Renal pelvis (tissue), 4 donors: ENCODE data around the gene SOAT2. TPM values are rescaled to one million over a fixed set of nuclear protein-coding genes. Genes with fewer than 3 reads are reported as not detected.

Experiments used
- DNase-seq: peaks from one replicate; pipeline ENCODE4 v3.0.0-alpha.2; 2013
- polyA plus RNA-seq, 3 donors: library from polyadenylated mRNA; unstranded; fragments of 120-200 nt; gene quantifications; one replicate each; pipeline ENCODE4 v1.2.1, GENCODE V29; 2013; ENCODE audit not compliant: insufficient read length in 3 of 3

SOAT2 gene
- polyA plus RNA-seq, 3 donors = 2.4 to 3.0 (median 2.7) TPM

DNA sequence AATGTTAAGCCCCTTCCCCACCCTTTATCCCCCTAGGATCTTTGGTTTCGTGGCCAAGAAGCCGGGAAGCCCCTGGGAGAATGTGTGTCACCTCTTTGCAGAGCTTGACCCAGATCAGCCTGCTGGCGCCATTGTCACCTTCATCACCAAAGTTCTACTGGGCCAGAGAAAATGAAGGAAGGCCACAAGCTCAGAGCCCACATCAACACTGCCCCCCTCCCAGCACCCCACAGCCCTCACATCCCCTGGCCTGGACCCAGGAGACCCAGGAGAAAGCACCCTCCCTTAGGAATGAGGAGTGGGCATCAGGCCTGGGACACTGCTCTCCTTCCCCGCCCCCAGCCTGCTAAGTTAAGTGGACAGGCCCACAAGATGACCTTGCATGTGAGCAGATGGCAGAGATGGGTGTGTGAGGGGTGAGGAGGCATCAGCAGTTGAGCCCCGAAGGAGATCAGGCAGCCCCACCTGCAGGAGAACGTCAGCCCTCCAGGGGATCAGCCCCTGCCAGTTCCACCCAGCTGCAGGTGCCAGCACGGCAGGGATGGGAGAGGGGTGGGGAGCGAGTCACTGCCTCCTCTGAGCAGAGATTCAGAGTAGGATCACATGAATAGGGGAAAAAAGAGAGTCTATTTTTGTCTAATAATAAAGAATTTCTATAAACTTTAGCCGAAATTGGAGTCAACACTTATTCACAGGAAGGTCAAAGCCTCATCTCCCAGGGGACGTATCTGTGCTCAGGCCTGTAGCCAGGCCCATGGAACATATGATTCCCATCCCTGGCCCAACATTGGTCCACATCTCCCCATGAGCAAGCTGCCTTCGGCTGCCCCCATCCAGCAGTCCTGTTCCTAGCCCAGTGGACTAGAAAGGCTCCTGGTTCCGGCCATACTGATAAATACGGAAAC lies 39.3 kb upstream of the SOAT2 start:
- no peak for DNase-seq

- DNase-seq = no peak
Measured at GRCh38 chr12:53064613-53065436, 38.5 kb upstream of the SOAT2 start.

GRCh38 chr12:53065470-53065869 lies 37.8 kb upstream of the SOAT2 start:
- DNase-seq = no peak

GRCh38 chr12:53065975-53066931 lies 37.0 kb upstream of the SOAT2 start:
- DNase-seq = no peak

DNA sequence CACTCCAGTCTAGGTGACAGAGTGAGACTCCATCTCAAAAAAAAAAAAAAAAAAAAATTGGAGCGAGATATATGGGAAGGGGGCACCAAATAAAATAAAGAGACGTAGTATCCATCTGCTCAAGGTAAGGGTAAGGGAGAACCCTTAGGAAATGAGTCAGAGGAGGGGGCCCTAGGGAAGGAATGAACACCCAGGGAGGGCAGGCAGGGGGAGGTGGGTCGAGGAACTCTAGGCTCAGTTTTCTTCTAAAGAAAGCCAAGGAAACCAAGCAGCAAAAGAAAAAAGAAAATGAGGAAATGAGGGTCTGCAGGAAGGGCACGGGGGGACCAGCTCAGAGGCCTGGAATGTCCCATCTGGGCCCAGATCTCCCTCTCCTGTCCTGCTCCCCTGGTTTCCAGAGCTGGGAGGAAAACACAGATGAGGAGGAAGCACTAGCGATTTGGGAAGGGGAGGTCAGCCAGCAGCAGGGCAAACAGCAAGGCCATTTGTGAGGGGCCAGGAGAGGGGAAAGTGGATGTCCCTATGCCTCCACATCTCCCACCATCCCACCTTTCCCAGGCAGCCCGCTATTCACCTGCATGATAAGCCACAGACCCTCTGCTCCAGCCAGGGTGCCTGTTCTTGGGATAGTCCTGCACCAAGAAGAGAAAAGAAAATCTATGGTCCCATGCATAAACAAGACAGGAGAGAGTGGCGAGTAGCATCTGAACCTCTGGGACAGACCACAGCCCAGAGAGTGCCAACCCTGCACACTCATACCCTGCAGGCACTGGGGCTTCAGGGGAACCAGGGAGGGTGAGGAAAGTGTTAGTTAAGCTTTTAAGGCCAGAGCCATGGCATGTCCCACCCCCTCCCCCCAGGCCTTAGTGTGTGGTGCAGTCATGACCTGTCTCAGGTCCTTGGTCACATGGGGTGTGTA lies 36.0 kb upstream of the SOAT2 start:
- DNase-seq = no peak

DNA sequence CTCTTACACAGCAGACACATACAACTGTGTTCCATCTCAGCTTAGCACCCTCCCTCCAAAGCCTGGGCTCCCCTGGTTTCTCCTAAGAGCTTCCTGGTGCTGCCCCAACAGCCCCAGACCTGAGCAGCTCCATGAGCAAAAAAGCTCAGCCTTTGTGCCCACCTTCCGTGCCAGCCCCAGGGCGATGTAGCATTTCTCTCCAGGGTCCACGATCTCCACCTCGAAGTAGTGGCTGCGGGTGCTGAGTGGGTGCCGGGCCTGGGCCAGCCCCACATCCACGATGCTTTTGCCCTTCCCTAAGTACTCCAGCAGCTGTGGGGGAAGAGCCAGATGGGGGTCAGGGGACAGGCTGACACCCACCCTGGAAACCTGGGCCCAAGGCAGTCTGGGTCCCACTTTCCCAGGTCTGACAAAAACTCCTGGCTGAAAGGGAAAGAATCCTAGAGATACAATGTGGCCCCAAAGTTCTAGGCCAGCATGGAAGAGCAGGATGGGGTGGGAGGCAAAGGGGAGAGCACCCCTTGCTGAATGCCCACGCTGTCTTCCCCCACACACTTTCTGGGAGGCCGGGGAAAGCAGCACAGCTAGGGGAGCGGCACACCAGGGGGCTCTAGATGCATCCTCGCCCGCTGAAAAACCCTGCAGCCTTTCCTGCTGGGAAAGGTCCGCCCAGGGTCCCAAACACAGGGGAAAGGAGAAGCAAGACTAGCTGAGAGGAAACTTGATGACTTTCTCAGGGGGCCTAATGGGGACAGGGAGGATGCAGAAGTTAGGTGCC lies 35.1 kb upstream of the SOAT2 start:
- no peak for DNase-seq

GRCh38 chr12:53068811-53069585 lies 34.3 kb upstream of the SOAT2 start:
- no peak for DNase-seq

DNA sequence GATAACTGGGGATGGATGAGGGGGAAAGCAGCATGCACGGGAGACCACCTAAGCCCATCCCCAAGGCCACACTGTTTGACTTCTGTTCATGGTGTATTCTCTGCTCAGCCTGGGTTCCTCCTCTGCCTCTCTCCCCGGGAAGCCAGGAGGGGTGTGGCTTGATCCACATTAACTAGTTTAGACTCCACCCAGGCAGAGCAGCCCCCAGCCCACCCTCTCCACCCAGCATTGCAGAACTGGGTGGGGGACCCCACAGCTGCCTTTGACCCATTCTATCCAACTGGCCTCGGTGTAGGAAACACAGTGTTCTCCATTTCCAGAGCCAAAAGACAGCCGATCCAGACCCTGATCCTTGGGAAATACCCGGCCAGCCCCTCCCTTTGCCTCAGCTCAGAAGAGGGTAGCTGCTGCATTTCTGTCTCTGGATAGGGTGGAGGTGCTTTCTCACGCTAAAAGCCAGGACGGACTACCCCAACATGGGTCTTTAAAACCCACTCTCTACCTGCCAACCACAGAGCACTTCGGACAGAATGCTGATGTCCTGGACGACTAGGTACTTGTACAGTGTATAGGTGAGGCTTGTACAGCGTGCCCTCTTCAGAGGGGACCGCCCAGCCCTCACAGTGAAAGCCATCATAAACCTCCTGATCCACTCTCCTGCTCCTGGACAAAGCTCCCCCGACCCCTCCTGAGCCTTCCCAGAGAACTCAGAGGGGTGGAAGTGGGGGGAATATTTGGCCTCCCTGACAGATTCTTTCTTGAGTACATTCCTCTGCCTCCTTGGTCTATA lies 33.5 kb upstream of the SOAT2 start:
- no peak for DNase-seq

- DNase-seq = no peak
Measured at GRCh38 chr12:53070877-53071492, 32.3 kb upstream of the SOAT2 start.

DNA sequence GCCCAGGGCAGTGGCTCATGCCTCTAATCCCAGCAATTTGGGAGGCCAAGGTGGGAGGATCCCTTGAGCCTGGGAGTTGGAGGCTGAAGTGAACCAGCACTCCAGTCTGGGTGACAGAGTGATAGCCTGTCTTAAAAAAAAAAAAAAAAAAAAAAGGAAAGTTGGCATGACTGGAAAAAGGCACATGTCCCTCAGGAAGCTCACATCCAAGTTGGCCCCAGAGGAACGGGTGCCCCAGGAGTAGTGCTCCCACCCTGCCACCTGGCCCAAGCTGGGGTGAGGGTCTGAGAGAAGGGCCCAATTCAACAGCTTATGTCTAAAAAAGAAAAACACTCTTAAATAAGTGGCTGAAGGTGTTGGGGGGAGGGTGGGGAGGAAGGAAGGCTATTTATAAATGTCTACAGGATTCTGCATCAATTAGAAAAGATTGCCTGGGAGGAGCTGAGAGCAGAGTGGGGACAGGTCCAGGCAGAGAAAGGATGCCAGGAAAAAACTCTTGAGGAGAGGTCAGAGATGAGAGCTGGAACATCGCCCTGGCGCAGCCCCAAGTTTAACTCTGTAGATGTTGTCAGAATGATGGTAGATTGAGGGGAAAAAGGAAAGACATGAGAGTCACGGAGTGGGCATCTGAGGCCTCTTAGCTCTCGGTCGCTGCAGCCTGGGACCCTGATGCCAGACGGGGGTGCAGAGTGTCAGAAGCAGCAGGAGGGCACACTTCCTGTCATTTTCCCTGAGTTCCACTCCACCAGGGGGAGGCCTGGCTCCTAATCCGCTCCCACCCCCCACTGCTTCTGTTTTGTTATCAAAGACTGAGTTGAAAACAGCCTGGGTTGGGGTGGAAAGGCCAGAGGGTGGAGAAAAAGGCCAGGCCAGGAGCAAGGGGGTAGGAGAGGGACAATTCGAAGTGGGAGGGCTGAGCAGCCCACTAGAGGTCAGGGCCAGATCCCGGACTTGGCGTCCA lies 31.4 kb upstream of the SOAT2 start:
- no peak for DNase-seq

- no peak for DNase-seq
Measured at GRCh38 chr12:53073881-53074280, 29.4 kb upstream of the SOAT2 start.

DNA sequence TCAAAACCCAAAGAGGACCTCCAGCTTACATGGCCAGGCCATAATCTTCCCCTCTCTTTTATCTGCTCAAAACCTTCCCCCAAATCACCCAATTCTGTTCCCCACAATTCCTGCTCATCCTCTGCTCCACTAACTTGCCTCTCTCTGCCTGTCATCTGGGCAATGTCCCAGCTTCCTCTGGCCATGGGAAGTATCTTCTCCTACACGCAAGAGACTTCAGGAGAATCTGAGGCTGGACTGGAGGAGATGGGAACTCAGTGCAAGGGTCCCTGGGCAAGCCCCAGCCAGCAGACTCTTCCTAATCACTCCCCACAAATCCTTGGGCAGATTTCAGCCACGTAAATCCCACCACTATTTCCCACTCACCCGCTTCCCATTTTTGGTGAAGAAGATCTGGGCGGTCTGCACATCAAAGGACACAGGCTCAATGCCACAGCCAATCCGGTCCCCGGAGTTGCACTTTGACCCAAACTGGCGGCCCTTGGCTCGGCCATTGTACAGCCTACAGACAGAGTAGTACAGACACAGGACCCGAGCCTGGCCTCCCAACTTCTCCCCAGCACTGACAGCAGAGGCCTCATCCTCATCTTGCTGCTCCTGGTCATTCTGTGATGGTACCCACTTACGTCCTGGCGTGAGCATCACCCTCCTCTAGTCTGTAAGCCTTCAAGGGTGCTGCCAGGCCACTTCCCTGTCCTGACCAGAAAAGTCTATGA lies 28.8 kb upstream of the SOAT2 start:
- no peak for DNase-seq

GRCh38 chr12:53074999-53075370 lies 28.3 kb upstream of the SOAT2 start:
- DNase-seq = no peak

DNA sequence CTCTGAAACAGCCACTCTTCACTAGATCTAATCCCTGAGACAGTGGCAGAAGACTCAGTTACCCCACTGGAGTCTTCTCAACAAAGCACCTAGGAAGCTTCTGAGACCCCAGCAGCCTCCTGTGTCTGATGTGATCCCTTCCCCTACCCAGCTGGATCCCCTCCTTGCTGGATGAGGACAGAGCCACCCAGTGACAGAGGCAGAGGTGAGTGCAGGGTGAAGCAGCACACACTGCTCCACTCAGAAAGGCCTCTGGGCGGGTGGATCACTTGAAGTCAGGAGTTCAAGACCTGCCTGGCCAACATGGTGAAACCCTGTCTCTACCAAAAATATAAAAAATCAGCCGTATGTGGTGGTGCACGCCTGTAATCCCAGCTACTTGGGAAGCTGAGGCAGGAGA lies 26.8 kb upstream of the SOAT2 start:
- no peak for DNase-seq

DNA sequence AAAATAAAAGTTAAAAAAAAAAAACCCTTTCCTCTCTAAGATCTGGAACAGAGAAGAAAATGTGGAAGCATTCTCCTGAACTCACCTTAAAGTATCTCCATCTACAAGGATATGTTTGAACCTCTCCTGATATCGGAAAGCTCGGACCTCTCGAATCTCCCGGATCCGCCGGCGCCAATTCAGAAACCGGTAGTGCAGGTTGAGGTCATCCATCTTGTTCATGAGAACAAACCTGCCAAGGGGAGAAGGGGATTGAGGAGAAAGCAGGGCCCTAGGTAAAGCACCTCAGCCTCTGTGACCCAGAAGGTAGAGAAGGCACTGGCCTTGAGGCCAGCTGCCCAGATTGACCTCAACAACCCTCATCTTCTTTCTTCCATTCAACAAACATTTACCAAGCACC lies 26.3 kb upstream of the SOAT2 start:
- DNase-seq = no peak
